GM19035 (cell line): ENCODE data around the gene IQGAP3.

ENCODE experiments used
- ATAC-seq: cut with Tn5 transposase; IDR thresholded peaks from one replicate; pipeline ENCODE4 v1.9.1; 2021; ENCODE audit not compliant: unreplicated experiment

Gene IQGAP3

GRCh38 chr1:156498432-156499193 is 73.8 kb downstream of the IQGAP3 start:
- no peak for ATAC-seq

- ATAC-seq, result no peak
Observed at GRCh38 chr1:156497743-156498431, 74.5 kb downstream of the IQGAP3 start.

- no peak for ATAC-seq
Observed at GRCh38 chr1:156497078-156497742, 75.2 kb downstream of the IQGAP3 start.

GRCh38 chr1:156496211-156496761 is 76.1 kb downstream of the IQGAP3 start:
- ATAC-seq, result no peak

- ATAC-seq, result no peak
Observed at GRCh38 chr1:156495401-156496140, 76.8 kb downstream of the IQGAP3 start.

- ATAC-seq, result no peak
Observed at GRCh38 chr1:156494309-156494895, 78.0 kb downstream of the IQGAP3 start.

GRCh38 chr1:156493742-156494141 is 78.6 kb downstream of the IQGAP3 start:
- no peak for ATAC-seq

- no peak for ATAC-seq
Observed at GRCh38 chr1:156493154-156493631, 79.2 kb downstream of the IQGAP3 start.

GRCh38 chr1:156492591-156493080 is 79.7 kb downstream of the IQGAP3 start:
- ATAC-seq, result no peak

GRCh38 chr1:156492013-156492590 is 80.3 kb downstream of the IQGAP3 start:
- no peak for ATAC-seq

GRCh38 chr1:156491151-156491949 is 81.0 kb downstream of the IQGAP3 start:
- ATAC-seq, result no peak

GRCh38 chr1:156490401-156491032 is 81.8 kb downstream of the IQGAP3 start:
- no peak for ATAC-seq

GRCh38 chr1:156489935-156490293 is 82.5 kb downstream of the IQGAP3 start:
- ATAC-seq, result no peak

- ATAC-seq, result no peak
Observed at GRCh38 chr1:156489166-156489934, 83.0 kb downstream of the IQGAP3 start.

- peak; percentile 73 for ATAC-seq
Observed at GRCh38 chr1:156488566-156489165, 83.7 kb downstream of the IQGAP3 start.

GRCh38 chr1:156487862-156488261 is 84.5 kb downstream of the IQGAP3 start:
- ATAC-seq, result peak; percentile 28
